HCT116 (cell line): ENCODE measurements around the gene DOHH. TPM values are rescaled to one million over a fixed set of nuclear protein-coding genes. Genes with fewer than 3 reads are reported as not detected.
A peak's percentile ranks its signal among the peaks of the same experiment; 100 is the strongest.

Source experiments
- ATAC-seq: fragments of 200-7000 bp; cut with Tn5 transposase; 2 replicates; pipeline ENCODE4 v1.9.1; 2020; ENCODE audit warnings: mild to moderate bottlenecking, moderate library complexity
- BruUV-seq: library from RNA; stranded (reverse); fragments of 400-500 nt; replicated peaks from 2 replicates; lab custom pipeline; 2021; lab: Mats Ljungman, UMichigan
- CTCF ChIA-PET: fragments of 300-600 bp; sonication (Branson Sonifier 250); formaldehyde crosslinking; loops from one replicate; lab custom pipeline; 2021; ENCODE audit warnings: antibody characterized with exemption; lab: Charles Lee
- POLR2A ChIA-PET: fragments of 300-600, 350-600 bp; sonication (Branson Sonifier 250); formaldehyde crosslinking; loops from one replicate; lab custom pipeline; 2021; ENCODE audit warnings: antibody characterized with exemption; lab: Charles Lee
- RAD21 ChIA-PET, 2 experiments: fragments of 300-600 bp; sonication (Branson Sonifier 250); formaldehyde crosslinking; loops; one replicate each; lab custom pipeline; 2023; ENCODE audit warnings: low total read pairs in 2 of 2; ENCODE audit not compliant: uncharacterized antibody in 2 of 2, unreplicated experiment in 2 of 2, low non-redundant PET in 1 of 2; lab: Charles Lee
- DNase-seq: peaks from one replicate; pipeline ENCODE4 v3.0.0-alpha.2; 2010; ENCODE audit warnings: low read depth, low spot score
- H2AFZ ChIP-seq: fragments of 200-600 bp; shearing (Covaris generic), sonication (generic); 2 replicates; pipeline ENCODE4 v1.6.1; 2017; ENCODE audit warnings: low read depth, mixed run types, mixed read lengths, antibody characterized with exemption, low read length; ENCODE audit not compliant: poor library complexity, severe bottlenecking
- H3K27ac ChIP-seq: 2 replicates; pipeline ENCODE4 v1.5.1; 2012; ENCODE audit warnings: low read depth, low read length
- H3K27me3 ChIP-seq: fragments of 200-600 bp; sonication (generic); 2 replicates; pipeline ENCODE4 v1.6.1; 2016; ENCODE audit warnings: mixed run types, low read length, mixed read lengths; ENCODE audit not compliant: insufficient read depth
- H3K36me3 ChIP-seq, 2 experiments: fragments of 200-500 bp in 1 of 2; fragments of 200-600 bp in 1 of 2; sonication (Bioruptor generic) in 1 of 2; sonication (generic) in 1 of 2; 2 replicates each; pipeline versions ENCODE4 v1.5.1 to v1.6.1; 2014 to 2016; ENCODE audit warnings: low read length in 2 of 2, inconsistent platforms in 1 of 2, mixed read lengths in 1 of 2, mixed run types in 1 of 2; ENCODE audit not compliant: insufficient read depth in 2 of 2, control insufficient read depth in 1 of 2
- H3K4me1 ChIP-seq, 2 experiments: fragments of 200-600 bp in 1 of 2; sonication (generic) in 1 of 2; 2 replicates each; pipeline versions ENCODE4 v1.5.1 to v1.6.1; 2012 to 2017; ENCODE audit warnings: low read length in 2 of 2, inconsistent platforms in 1 of 2, mild to moderate bottlenecking in 1 of 2, mixed read lengths in 1 of 2, mixed run types in 1 of 2, moderate library complexity in 1 of 2; ENCODE audit not compliant: insufficient read depth in 2 of 2, control insufficient read depth in 1 of 2
- H3K4me2 ChIP-seq: fragments of 200-600 bp; sonication (generic); 2 replicates; pipeline ENCODE4 v1.6.1; 2017; ENCODE audit warnings: mixed run types, low read length, mixed read lengths
- H3K4me3 ChIP-seq, 2 experiments: fragments of 200-600 bp in 1 of 2; sonication (generic) in 1 of 2; replicated peaks in 1 of 2; 2 replicates each; pipeline ENCODE4 v1.5.1; 2011 to 2016; ENCODE audit warnings: low read length in 2 of 2, control low read depth in 1 of 2, low read depth in 1 of 2, mild to moderate bottlenecking in 1 of 2, mixed read lengths in 1 of 2, mixed run types in 1 of 2
- H3K79me2 ChIP-seq: fragments of 200-600 bp; sonication (generic); 2 replicates; pipeline ENCODE4 v1.6.1; 2017; ENCODE audit warnings: mild to moderate bottlenecking, mixed run types, low read length, moderate library complexity, mixed read lengths; ENCODE audit not compliant: insufficient read depth
- H3K9ac ChIP-seq: fragments of 200-600 bp; sonication (generic); 2 replicates; pipeline ENCODE4 v1.6.1; 2016; ENCODE audit warnings: low read length, mixed read lengths
- H3K9me2 ChIP-seq: fragments of 200-600 bp; sonication (generic), shearing (Covaris generic); 2 replicates; pipeline ENCODE4 v1.6.1; 2017; ENCODE audit warnings: mixed run types, mild to moderate bottlenecking, moderate library complexity; ENCODE audit not compliant: insufficient read depth
- H3K9me3 ChIP-seq, 2 experiments: fragments of 200-500 bp in 1 of 2; fragments of 200-600 bp in 1 of 2; sonication (Bioruptor generic) in 1 of 2; sonication (generic) in 1 of 2; 2 replicates each; pipeline ENCODE4 v1.6.1; 2014 to 2017; ENCODE audit warnings: low read length in 2 of 2, mixed read lengths in 2 of 2, inconsistent platforms in 1 of 2, low read depth in 1 of 2, mild to moderate bottlenecking in 1 of 2, mixed run types in 1 of 2, moderate library complexity in 1 of 2; ENCODE audit not compliant: control insufficient read depth in 1 of 2, insufficient read depth in 1 of 2
- H4K20me1 ChIP-seq: fragments of 200-600 bp; sonication (generic), shearing (Covaris generic); 2 replicates; pipeline ENCODE4 v1.6.1; 2017; ENCODE audit warnings: mixed run types, mild to moderate bottlenecking, moderate library complexity; ENCODE audit not compliant: insufficient read depth
- TCF7L2 ChIP-seq: IDR thresholded peaks from 2 replicates; pipeline ENCODE4 v1.7.0; 2011; ENCODE audit warnings: borderline replicate concordance, inconsistent platforms; ENCODE audit not compliant: insufficient read depth, insufficient read length; ENCODE audit errors: extremely low read depth
- intact Hi-C: fragments of 100-400 bp; cut with micrococcal nuclease; formaldehyde crosslinking; loops from 2 replicates; pipeline ENCODE4 v1.10.0; 2022
- total RNA-seq: library from RNA; stranded (reverse); gene quantifications from one replicate; pipeline ENCODE4 v1.2.1, GENCODE V29; 2021; ENCODE audit not compliant: unreplicated experiment
- TF ChIP-seq, protein P1 (sequence below), 3 experiments: fragments of 200-600 bp in 1 of 3; sonication (generic) in 1 of 3; IDR thresholded peaks in 2 of 3; conservative IDR thresholded peaks in 1 of 3; 2 replicates each; pipeline ENCODE4 v1.5.1; 2012 to 2017; ENCODE audit warnings: low read depth in 2 of 3, low read length in 2 of 3, antibody characterized with exemption in 1 of 3, borderline replicate concordance in 1 of 3, control low read depth in 1 of 3, mild to moderate bottlenecking in 1 of 3, mixed read lengths in 1 of 3, mixed run types in 1 of 3, moderate library complexity in 1 of 3; ENCODE audit not compliant: insufficient read depth in 1 of 3

The DOHH gene
- total RNA-seq, 1 experiment from 2014 or later = 20.9 TPM

GRCh38 chr19:3520166-3521103 lies 20.0 kb upstream of the DOHH start:
- no peak overlapping the region for H3K4me3 ChIP-seq
- no TSS peak for BruUV-seq
- H3K4me2 ChIP-seq = no peak overlapping the region

More at GRCh38 chr19:3520166-3521103, 20.0 kb upstream of the DOHH start:
- Histone ChIP-seq H3K9me3 (no peaks in the 10 kb centered on the region), H2AFZ (no peak overlapping the region), H4K20me1 (no peaks in the 10 kb centered on the region), H3K79me2 (peaks cover 63% of the 10 kb centered on the region), H3K27ac (0 out of 2 replicates have a peak overlapping the region, but pooled peaks have one; percentile 17)
- ChIA-PET RAD21 (no interaction called here), CTCF (interaction anchor here (1.3 kb wide), 1 partner anchor 25 kb away, joined by 3 read pairs; no protein-coding TSS in a partner anchor), POLR2A (no interaction called here)
- ATAC-seq (peak; percentile 66), DNase-seq (no peak)
- TF ChIP-seq, protein P1, sequence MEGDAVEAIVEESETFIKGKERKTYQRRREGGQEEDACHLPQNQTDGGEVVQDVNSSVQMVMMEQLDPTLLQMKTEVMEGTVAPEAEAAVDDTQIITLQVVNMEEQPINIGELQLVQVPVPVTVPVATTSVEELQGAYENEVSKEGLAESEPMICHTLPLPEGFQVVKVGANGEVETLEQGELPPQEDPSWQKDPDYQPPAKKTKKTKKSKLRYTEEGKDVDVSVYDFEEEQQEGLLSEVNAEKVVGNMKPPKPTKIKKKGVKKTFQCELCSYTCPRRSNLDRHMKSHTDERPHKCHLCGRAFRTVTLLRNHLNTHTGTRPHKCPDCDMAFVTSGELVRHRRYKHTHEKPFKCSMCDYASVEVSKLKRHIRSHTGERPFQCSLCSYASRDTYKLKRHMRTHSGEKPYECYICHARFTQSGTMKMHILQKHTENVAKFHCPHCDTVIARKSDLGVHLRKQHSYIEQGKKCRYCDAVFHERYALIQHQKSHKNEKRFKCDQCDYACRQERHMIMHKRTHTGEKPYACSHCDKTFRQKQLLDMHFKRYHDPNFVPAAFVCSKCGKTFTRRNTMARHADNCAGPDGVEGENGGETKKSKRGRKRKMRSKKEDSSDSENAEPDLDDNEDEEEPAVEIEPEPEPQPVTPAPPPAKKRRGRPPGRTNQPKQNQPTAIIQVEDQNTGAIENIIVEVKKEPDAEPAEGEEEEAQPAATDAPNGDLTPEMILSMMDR (IDR thresholded peaks at IDR 0.05 in 2 of 3, conservative IDR thresholded peaks at IDR 0.05 in 1 of 3; ENCODE audit: borderline replicate concordance in 1 of 3, insufficient read depth in 1 of 3, low read depth in 2 of 3, low read length in 2 of 3) = peak in 1 of 3 experiments; percentile 16; a peak in 2 of 6 replicates
- TF ChIP-seq TCF7L2 = no peak
- TF ChIP-seq, all 23 proteins: peak for 1
- intact Hi-C loops = no loop called here
- Histone ChIP-seq H3K9ac (no peak overlapping the region), H3K27me3 (no peaks in the 10 kb centered on the region), H3K4me1 (peaks cover 3 to 13% of the 10 kb centered on the region in 2 experiments; a peak in 2 of 4 replicates), H3K9me2 (no peaks in the 10 kb centered on the region), H3K36me3 (peaks cover 8 to 10% of the 10 kb centered on the region in 2 experiments; a peak in 3 of 4 replicates)
